Frontal cortex (tissue), 4 donors: ENCODE results near the gene HS3ST6. TPM values are rescaled to one million over a fixed set of nuclear protein-coding genes. Genes with fewer than 3 reads are reported as not detected.
A peak's percentile ranks its signal among the peaks of the same experiment; 100 is the strongest.
"Not testable (repeated sequence)": the region's sequence is repeated elsewhere in the genome, so short reads cannot be mapped to it uniquely, and the experiment has no call there.

ENCODE experiments used
- DNase-seq, 2 donors: peaks; one replicate each; pipeline ENCODE4 v3.0.0; 2012; ENCODE audit warnings: low spot score in 2 of 2
- FAIRE-seq: peaks from 2 replicates; lab custom pipeline; 2012; peaks lifted over from hg19 to GRCh38; lab: Jason Lieb, UNC
- total RNA-seq: library from RNA; depleted of rRNA; stranded (reverse); fragments of >200 nt; gene quantifications from one replicate; pipeline ENCODE4 v1.2.3, GENCODE V29; 2014
- donor health status: control.
- donor health status: control.
- donor health status: control.

HS3ST6 gene
- total RNA-seq, 1 donor from 2014 or later: not detected

- FAIRE-seq: no peak
- no peak for DNase-seq
Observed at GRCh38 chr16:1887711-1888354, 30.4 kb downstream of the HS3ST6 start.

- DNase-seq (no peak), FAIRE-seq (no peak)
Observed at GRCh38 chr16:1884889-1885288, 33.3 kb downstream of the HS3ST6 start.

DNA sequence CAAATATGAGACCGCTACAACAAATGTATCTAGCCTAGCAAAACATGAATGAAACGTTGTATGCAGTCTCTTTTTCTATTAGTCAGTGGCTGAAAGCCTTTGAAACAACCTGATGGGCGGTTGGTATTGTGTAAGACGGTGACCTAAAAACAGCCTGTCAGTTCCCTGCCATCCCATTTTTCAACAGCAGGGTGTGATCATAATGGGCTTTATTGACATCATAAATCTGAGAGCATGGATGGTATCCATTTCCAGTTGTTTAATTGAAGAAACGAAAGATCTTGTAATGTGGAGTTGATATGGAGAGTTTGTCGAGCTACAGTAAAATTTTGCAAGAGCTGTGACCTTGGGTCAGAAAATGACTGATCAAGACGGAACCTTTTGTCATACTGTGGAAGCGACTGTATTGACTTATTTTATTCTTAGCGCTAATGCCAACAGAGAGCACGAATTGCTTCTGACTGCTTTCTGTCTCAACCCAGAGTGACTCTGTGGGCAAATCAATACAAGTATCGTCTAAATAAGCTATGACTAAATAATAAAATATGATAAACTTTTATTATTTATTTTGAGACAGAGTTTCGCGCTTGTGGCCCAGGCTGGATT, 34.0 kb downstream of the HS3ST6 start:
- DNase-seq (no peak), FAIRE-seq (no peak)

DNA sequence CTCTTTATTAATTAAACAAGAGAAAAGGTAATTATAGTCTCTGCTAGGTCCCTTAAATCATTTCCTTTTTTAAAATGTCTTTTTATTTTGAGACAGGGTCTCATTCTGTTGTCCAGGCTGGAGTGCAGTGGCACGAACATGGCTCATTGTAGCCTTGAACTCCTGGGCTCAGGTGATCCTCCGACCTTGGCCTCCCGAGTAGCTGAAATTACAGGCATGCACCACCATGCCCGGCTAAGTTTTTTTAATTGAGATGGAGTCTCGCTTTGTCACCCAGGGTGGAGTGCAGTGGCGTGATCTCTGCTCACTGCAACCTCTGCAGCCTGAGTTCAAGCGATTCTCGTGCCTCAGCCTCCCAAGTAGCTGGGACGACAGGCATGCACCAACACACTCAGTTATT, 37.0 kb downstream of the HS3ST6 start:
- not testable (repeated sequence) for FAIRE-seq, DNase-seq

DNA sequence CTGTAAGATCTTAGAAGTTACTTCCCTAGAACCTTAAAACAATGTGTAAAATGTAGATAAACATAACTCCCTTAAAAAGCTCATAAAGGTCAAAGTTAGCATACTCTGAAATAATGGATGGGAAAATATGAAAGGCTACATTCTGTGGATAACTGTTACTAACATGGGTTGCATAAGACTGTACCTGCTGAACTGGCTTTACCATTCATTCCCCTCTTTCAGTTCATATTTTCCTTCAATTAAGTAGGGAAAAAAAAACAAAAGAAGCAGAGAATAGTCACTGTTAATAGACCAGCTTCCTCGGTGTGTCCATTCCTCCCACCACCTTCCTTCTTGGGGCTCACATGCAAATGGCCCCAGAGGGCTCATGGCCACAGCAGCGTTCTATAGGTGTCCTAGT, 38.7 kb downstream of the HS3ST6 start:
- FAIRE-seq (no peak), DNase-seq (no peak)

GRCh38 chr16:1878256-1878655, 40.0 kb downstream of the HS3ST6 start:
- FAIRE-seq (no peak), DNase-seq (no peak)

- no peak for FAIRE-seq
Observed at GRCh38 chr16:1877804-1878203, 40.4 kb downstream of the HS3ST6 start.

DNA sequence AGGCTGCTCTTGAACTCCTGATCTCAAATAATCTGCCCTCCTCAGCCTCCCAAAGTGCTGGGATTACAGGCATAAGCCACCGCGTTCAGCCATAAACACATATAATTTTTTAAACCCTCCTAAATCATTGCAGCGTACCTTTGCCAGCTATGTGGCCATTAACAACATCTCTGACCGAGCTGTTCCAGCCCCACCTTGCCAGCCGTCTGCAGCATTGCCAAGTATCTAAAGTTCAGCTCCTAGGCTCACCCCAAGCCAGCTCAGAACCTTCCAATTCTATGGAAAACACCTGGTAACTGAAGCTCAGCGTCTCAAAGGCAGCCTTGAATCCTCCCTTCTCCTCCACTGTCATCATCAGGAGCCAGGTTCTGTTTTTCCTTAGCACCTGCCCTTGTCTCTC, 41.1 kb downstream of the HS3ST6 start:
- no peak for FAIRE-seq

More at GRCh38 chr16:1877804-1878203, 40.4 kb downstream of the HS3ST6 start:
- no peak for DNase-seq

GRCh38 chr16:1876468-1876867, 41.7 kb downstream of the HS3ST6 start:
- no peak for DNase-seq
- FAIRE-seq: no peak

More for the DNA sequence above, 41.1 kb downstream of the HS3ST6 start:
- no peak for DNase-seq

- DNase-seq, FAIRE-seq: not testable (repeated sequence)
Observed at GRCh38 chr16:1876066-1876465, 42.1 kb downstream of the HS3ST6 start.

- DNase-seq (no peak), FAIRE-seq (no peak)
Observed at GRCh38 chr16:1874854-1875253, 43.4 kb downstream of the HS3ST6 start.

- DNase-seq (peak; percentile 25 to 54), FAIRE-seq (no peak)
Observed at GRCh38 chr16:1871974-1872635, 46.1 kb downstream of the HS3ST6 start, which contains the start of gene MEIOB. Gene MEIOB, minus strand, starts transcription at chr16:1872164. Its CDS starts 3,989 bp downstream, at chr16:1868175.

DNA sequence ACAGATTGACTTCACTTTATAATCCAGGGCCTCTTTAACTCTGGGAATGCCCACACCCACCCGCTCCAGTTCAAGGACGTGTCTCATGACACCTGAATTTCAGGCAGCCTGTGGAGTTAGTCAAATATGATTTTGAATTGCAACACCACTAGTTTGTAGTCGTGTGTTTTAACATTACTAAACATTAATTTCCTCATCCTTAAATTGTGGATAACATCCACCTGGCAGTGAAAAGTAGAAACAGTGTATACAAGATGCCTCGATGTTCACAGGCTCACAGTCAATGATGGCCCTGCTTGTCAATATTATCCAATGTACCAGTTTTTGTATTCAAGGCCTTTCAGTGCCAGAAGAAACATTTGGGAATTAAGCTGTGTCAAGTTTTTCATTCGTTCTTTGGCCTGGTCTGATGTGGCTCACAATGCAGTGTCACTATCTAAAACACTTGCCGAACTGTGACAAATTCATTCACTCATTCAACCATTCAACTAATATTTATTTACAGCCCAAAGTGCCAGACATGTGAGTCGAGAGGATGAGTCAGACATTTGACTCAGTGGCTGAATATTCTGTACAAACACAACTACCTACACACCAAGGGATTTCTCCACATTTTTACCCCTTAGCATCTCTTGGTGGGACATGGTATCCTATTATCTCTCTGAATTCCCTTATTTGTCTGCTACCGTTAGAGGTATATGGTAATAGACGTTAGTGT, 47.7 kb downstream of the HS3ST6 start:
- FAIRE-seq (no peak), DNase-seq (no peak)

DNA sequence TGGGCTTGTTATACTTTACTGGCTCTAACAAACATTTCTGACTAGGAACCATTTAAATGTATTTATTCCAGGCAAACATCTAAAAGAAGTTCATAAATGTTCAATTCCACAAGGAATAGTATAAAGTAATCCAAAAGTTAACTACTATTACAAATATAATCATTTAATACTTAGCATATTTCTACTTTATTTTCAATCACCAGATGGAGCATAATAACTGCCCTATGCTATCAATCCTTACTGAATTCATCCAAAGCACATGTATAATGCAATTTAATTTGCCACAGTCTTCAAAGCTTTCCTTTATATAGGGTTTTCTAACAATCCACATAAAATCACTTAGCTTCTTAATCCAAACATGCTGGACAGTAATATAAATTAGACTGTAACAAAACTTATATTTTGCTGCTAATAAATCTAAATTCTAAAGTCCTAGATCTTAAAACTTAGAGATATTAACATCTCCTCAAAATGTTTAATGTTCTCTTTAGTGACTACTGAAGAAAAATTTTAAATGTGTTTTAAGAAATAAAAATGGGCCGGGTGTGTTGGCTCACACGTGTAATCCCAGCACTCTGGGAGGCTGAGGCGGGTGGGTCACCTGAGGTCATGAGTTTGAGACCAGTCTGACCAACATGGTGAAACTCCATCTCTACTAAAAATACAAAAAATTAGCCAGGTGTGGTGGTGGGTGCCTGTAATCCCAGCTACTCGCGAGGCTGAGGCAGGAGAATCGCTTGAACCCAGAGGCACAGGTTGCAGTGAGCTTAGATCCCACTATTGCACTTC, 52.1 kb downstream of the HS3ST6 start:
- no peak for FAIRE-seq
- DNase-seq: no peak

- DNase-seq (no peak), FAIRE-seq (no peak)
Observed at GRCh38 chr16:1863681-1864460, 54.3 kb downstream of the HS3ST6 start.

- no peak for DNase-seq
- FAIRE-seq: no peak
Observed at GRCh38 chr16:1862394-1862793, 55.8 kb downstream of the HS3ST6 start.

DNA sequence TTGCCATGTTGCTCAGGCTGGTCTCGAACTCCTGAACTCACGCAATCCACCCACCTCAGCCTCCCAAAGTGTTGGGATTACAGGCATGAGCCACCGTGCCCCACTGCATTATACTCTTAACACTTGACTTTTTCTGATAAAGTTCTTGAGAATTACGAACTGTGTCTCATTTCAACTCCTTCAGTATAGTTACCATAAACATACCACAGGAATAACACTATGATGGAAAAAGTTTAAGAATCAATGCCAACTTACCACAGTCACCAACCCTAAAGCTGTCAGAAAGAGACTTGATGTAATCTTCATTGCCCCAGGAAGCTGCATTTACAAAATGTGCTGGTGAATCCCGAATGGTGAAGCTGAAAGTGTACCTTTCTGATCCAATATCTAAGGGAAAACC, 56.5 kb downstream of the HS3ST6 start:
- FAIRE-seq: no peak
- no peak for DNase-seq
